Measurements from ENCODE around the gene PRAMEF13.
"Not testable (repeated sequence)": the region's sequence is repeated elsewhere in the genome, so short reads cannot be mapped to it uniquely, and the experiment has no call there.

Gene PRAMEF13, protein sequence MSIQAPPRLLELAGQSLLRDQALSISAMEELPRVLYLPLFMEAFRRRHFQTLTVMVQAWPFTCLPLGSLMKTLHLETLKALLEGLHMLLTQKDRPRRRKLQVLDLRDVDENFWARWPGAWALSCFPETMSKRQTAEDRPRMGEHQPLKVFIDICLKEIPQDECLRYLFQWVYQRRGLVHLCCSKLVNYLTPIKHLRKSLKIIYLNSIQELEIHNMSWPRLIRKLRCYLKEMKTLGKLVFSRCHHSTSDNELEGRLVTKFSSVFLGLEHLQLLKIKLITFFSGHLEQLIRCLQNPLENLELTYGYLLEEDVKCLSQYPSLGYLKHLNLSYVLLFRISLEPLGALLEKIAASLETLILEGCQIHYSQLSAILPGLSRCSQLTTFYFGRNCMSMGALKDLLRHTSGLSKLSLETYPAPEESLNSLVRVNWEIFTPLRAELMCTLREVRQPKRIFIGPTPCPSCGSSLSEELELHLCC

DNA sequence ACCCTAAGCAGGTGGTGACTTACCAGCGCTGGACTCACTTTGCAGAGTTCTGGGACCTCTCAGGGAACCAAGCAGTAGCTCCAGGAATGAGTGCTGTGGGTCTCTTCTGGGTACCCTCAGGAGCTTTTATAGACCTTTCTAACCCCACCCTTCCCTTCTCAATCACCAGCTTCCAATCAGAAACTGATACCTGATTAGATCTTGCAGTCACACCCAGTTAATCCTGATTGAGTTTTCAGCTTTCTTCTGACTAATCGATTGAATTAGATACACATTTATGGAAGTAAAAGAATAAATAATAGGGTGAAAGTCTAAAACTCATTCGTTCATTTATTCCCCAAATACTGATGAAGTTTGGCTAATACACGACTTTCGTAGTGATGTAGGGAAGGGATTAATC is at the start of gene PRAMEF13:
PRAMEF13 (minus strand) TSS at position 101 of the 400 bp plus-strand sequence. CDS start 1,820 bp downstream, outside the sequence.
- not testable (repeated sequence) for DNase-seq

- not testable (repeated sequence) for DNase-seq
These were observed 45.9 kb upstream of the PRAMEF13 start for GRCh38 chr1:13247122-13247521.

- not testable (repeated sequence) for DNase-seq
These were observed 45.3 kb upstream of the PRAMEF13 start for GRCh38 chr1:13246554-13246871.

- not testable (repeated sequence) for DNase-seq
These were observed 44.8 kb upstream of the PRAMEF13 start for GRCh38 chr1:13245841-13246553.

DNA sequence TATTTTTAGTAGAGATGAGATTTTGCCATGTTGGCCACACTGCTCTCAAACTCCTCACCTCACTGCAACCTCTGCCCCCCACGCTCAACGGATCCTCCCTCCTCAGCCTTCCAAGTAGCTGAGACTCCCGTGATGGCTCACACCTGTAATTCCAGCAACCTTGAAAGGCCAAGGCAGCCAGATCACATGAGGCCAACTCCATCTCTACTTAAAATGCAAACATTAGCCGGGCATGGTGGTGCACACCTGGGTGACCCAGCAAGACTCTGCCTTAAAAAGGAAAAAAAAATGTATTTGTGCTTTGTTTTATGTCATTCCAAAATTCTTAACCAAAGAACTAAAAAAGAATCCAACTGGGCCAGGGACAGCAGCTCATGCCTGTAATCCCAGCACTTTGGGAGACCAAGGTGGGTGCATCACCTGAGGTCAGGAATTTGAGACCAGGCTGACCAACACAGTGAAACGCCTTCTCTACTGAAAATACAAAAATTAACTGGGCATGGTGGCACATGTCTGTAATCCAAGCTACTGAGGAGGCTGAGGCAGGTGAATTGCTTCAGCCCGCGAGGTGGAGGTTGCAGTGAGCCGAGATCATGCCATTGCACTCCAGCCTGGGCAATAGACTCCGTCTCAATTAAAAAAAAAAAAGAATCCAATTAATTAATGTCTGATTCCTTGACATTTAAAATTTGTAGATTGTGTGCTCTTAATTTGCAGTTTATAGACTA is 42.5 kb upstream of the PRAMEF13 start:
- DNase-seq = not testable (repeated sequence)

DNA sequence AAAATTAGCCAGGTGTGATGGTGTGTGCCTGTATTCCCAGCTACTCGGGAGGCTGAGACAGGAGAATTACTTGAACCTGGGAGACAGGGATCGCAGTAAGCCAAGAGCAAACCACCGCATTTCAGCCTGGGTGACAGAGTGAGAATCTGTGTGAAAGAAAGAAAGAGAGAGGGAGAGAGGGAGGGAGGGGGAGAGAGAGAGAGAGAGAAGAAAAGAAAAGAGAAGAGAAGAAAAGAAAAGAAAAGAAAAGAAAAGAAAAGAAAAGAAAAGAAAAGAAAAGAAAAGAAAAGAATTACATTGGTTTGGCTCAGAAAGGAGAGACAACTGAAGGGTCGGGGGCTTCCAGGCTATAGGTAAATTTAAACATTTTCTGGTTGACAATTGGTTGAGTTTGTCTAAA is 38.4 kb upstream of the PRAMEF13 start:
- not testable (repeated sequence) for DNase-seq

DNA sequence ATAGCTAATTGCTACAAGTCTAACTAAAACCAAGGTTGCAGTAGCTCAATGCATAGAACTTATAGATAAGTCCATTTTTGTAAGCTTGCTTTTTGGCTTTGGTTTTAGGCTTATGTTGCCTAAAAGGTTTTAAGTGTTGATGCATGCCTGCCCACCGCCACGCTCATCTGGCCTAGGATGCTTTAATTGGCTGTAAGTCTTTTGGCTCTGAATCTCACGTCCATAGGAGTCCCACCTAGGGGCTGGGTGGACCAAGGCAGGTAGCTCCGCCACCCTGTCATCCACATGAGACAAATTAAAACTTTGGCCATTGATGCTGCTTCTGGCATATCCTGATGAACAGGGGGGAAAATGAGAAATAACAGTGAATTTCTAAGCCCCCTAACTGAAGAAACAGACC is 36.4 kb upstream of the PRAMEF13 start:
- not testable (repeated sequence) for DNase-seq

GRCh38 chr1:13234057-13234456 is 32.8 kb upstream of the PRAMEF13 start:
- DNase-seq = not testable (repeated sequence)

DNA sequence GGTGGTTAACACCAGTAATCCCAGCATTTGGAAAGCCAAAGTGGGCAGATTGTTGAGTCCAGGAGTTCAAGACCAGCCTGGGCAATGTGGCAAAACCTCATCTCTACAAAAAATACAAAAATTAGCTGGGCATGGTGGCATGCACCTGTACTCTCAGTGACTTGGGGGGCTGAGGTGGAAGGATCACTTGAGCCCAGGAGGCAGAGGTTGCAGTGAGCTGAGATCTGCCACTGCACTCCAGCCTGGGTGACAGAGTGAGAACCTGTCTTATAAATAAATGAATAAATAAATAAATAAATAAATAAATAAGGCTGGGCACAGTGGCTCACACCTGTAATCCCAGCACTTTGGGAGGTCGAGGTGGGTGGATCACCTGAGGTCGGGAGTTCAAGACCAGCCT is 30.8 kb upstream of the PRAMEF13 start:
- not testable (repeated sequence) for DNase-seq

DNA sequence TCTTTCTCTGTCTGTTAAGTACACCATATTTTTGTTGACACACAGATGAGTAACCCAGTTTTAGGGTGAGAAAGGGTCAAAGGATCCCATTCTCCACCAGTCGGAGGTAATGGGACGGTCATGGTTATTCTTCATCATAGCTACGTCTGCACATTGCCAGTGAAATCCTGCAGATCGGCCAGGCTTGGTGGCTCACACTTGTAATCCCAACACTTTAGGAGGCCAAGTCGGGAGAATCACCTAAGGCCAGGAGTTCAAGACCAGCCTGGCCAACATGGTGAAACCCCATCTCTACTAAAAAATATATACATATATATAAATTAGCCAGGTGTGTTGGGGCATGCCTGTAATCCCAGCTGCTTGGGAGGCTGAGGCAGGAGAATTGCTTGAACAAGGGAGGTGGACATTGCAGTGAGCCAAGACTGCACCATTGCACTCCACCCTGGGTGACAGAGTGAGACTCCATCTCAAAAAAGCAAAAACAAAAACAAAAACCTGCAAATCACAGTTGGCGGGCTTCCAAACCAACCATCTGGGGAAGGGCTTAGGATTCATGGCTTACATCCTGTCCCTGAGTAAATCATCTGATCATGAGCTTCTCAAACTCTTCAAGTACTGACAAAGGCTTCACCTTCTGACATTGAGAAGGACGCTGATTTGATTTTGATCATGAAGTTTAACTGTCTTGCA is 30.0 kb upstream of the PRAMEF13 start:
- not testable (repeated sequence) for DNase-seq

DNA sequence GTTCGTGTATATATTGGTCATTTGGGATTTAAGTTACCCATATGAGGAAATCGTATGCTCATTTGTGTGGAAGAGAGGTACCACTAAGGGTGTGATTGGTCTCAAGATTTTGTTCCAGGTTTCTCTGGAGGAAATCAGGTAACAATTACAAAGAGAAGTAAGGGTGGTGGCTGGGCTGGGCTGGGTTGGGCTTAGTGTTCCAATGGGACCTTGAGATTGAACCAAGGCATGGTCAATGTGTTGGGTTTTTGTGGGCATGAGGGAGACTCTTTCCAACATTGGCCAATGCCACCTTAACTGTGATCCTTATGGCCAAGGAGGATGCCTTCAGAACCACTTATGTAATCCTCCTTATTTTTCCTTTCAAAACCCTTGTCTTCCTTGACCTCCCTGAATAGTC is 29.4 kb upstream of the PRAMEF13 start:
- not testable (repeated sequence) for DNase-seq

DNA sequence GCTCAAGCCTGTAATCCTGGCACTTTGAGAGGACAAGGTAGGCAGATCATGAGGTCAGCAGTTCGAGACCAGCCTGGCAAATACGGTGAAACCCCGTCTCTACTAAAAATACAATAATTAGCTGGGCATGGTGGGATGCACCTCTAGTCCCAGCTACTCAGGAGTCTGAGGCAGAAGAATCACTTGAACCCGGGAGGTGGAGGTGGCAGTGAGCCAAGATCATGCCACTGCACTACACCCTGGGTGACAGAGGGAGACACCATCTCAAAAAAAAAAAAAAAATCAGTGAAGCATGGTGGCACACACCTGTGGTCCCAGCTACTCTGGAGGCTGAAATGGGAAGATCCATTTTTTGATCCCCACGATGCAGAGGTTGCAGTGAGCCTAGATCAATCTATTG is 28.9 kb upstream of the PRAMEF13 start:
- DNase-seq = not testable (repeated sequence)

DNA sequence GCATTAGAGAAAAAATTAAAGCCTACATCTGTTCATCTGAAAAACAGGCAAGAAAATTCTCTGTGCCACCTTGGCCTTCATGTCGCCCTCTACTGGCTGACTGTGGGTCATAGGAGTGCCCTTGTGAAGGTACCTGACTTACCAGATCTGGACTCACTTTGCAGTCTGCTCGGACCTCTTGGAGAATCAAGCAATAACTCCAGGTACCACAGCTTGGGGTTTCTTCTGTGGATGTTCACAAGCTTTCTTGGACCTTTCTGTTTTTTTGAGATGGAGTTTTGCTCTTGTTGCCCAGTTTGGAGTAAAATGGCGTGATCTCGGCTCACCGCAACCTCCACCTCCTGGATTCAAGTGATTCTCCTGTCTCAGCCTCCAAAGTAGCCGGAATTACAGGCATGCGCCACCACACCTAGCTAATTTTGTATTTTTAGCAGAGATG is 27.2 kb upstream of the PRAMEF13 start:
- DNase-seq = no peak

GRCh38 chr1:13227271-13228055 is 26.3 kb upstream of the PRAMEF13 start:
- not testable (repeated sequence) for DNase-seq

DNA sequence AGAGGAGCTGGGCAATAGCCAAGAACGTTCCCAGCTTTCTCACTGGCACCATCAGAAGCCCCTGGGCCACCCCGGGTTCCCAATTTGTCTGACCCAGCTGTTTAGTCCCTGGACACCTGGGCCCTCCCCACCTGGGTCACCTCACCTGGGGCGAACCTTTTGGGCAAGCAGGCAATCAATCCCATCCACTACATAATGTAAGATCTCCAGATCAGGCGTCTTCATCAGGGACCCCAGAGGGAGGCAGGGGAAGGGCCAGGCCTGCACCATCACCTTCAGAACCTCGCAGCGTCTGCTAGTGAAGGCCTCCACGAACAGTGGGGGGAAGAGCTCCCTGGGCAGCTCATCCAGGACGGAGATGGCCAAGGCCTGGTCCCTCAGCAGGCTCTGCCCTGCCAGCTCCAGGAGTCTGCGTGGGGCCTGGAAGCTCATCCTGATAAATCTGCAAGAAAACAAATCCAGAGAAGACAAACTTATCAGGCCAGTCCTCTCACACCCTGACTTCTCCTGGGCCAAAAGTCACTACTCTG is 24.5 kb upstream of the PRAMEF13 start, which contains the start of gene PRAMEF18:
PRAMEF18 (minus strand) TSS at position 480 of the 530 bp plus-strand sequence; CDS start at position 432, 48 bp downstream.
- not testable (repeated sequence) for DNase-seq

DNA sequence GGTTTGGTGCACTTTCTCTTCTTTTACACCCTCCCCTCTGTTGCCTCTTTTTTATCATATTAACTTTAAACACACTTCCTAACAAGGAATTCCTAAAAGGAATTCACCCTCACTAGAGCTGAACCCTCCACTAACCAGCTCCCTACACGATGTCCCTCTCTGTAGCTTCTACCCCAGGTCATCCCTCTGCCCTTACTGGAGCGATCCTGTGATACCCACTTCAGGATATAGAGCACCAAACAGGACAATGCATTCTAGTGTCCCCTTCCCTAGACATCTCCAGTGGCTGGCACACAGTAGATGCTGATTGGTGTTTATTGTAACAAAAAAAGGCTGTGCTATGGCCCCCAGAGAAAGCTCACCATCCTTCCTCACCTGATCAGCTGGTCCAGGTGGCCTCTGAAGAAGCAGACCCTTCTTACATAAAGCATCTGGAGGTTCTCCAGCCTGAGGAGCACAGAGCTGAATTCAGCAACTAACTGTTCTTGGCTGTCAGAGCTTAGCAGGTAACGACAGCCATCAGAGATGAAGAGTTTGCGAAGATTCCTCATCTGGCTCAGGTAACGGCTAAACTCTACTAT is 23.4 kb upstream of the PRAMEF13 start:
- DNase-seq = no peak

- not testable (repeated sequence) for DNase-seq
These were observed 21.6 kb upstream of the PRAMEF13 start for GRCh38 chr1:13222788-13223187.

DNA sequence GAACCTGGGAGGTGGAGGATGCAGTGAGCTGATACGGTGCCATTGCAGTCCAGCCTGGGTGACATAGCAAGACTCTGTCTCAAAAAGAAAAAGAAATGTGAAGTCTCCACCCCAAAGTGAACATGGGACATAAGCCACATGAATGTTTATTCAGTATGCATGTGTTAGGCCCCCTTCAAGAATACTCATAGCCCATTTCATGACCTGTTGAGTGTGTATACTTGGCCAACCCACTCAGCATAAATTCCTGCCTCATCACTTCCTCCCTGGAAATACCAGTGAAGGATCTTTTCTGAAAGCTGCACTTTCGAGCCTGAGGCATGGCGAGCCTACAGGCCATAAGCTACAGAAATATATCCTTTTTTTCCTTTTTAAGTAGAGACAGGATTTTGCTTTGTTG is 18.0 kb upstream of the PRAMEF13 start:
- not testable (repeated sequence) for DNase-seq

GRCh38 chr1:13216619-13217018 is 15.4 kb upstream of the PRAMEF13 start:
- not testable (repeated sequence) for DNase-seq

DNA sequence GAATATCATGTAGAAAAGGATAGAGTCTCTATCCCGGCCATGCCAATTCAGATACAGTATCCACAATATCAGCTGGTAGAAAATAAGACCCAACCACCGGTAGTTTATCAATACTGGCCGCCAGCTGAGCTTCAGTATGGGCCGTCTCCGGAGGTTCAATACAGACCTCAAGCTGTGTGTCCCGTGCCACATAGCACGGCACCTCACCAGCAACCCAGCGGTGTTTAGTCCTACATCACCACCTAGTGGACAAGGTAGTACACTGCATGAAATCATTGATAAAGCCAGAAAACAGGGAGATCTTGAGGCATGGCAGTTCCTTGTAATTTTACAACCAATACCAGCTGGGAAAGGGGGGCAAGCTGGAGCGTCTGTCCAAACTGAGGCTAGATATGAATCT is 7.5 kb upstream of the PRAMEF13 start:
- DNase-seq = not testable (repeated sequence)

GRCh38 chr1:13171548-13171947 is 29.7 kb downstream of the PRAMEF13 start, which contains the start of gene PRAMEF9:
PRAMEF9 (plus strand) TSS chr1:13171848; CDS start chr1:13175281, 3,433 bp downstream.
- DNase-seq = not testable (repeated sequence)

Measured in cortex of kidney (tissue), 1 donor.